ENCODE data around the gene CTCFL.

The CTCFL gene, protein sequence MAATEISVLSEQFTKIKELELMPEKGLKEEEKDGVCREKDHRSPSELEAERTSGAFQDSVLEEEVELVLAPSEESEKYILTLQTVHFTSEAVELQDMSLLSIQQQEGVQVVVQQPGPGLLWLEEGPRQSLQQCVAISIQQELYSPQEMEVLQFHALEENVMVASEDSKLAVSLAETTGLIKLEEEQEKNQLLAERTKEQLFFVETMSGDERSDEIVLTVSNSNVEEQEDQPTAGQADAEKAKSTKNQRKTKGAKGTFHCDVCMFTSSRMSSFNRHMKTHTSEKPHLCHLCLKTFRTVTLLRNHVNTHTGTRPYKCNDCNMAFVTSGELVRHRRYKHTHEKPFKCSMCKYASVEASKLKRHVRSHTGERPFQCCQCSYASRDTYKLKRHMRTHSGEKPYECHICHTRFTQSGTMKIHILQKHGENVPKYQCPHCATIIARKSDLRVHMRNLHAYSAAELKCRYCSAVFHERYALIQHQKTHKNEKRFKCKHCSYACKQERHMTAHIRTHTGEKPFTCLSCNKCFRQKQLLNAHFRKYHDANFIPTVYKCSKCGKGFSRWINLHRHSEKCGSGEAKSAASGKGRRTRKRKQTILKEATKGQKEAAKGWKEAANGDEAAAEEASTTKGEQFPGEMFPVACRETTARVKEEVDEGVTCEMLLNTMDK

DNA sequence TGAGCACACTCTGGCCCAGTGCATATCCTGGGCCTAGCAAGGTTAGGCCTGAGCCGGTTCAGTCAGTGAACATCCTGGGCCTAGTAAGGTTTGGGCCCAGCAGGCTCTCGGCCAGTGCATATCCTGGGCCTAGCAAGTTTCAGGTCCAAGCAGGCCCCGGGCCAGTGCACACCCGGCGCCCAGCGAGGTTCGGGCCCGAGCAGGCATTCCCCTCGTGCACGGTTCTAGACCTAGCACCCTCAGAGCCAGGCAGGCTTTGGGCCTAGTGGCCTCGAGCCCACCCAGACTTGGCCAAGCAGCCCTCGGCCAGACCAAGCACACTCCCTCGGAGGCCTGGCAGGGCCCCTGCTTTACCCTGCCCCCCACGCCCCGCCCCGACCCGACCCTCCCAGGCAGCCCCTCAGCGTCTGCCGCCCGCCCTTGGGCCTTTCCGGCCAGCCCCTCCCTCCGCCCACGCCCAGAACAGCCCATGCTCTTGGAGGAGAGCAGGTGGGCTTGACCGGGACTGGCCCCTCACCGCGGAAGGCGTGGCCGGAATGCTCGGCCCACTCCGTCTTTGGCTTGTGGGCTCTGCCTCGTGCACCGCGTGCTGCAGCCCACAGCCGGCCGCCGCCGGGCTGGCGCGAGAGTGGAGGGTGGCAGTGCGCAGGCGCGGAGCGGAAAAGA lies at the start of gene CTCFL:
CTCFL (minus strand) TSS at position 630 of the 666 bp plus-strand sequence. CDS start 935 bp downstream, outside the sequence.
- Mint-ChIP-seq H3K9me3 (no peaks in the 10 kb centered on the region), H3K27ac (no peak within 1 kb of the TSS), H3K27me3 (ENCODE audit: low read depth) (peaks cover 10% of the 10 kb centered on the region), H3K4me1 (ENCODE audit: low read depth) (peaks cover 10% of the 10 kb centered on the region), H3K4me3 (no peak within 1 kb of the TSS), H3K36me3 (ENCODE audit: low read depth) (no peaks in the 10 kb centered on the region)

DNA sequence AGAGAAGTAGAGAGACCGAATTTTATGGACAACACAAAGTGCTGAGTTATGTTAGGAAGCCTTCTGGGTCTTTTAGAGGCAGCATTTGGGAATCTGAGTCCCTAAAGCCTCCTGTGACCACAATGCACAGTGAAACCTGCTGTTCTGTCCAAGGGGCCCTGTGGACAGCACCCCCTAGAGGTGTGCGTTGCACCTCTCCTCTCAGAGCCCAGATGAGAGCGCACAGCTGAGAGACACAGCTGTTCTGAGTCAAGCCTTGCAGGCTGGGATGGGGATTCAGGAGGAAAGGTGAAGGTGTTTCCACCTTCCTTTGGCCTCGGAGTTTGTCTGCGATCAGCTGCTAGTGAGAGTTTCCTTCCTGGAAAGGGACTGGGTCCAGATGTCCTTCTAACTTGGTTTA lies 49.0 kb upstream of the CTCFL start:
- no peaks in the 10 kb centered on the region for H3K36me3 Mint-ChIP-seq (ENCODE audit: low read depth)
- H3K4me3 Mint-ChIP-seq = no peak overlapping the region
- peaks cover 9% of the 10 kb centered on the region for H3K27me3 Mint-ChIP-seq (ENCODE audit: low read depth)
- no peaks in the 10 kb centered on the region for H3K9me3 Mint-ChIP-seq
- no peaks in the 10 kb centered on the region for H3K4me1 Mint-ChIP-seq (ENCODE audit: low read depth)
- H3K27ac Mint-ChIP-seq = no peak overlapping the region

DNA sequence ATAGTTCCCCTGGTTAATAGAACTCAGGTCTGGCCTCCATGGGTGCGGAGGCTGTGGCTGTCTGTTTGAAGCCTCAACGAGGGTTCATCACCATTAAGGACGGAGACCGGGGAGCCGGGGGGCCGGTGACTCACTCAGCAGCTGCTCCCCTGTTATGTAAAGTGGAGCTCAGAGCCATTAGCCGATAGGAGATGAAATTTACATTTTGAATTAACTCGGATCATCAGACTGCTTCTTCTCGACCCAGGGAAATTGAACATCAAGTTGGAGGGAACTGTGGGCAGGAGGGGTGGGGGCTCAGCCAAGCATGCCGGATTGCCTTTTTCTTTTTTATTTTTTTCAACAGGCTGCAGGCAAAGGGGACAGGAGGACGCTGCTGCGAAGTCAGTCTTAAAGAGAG lies 48.3 kb upstream of the CTCFL start:
- Mint-ChIP-seq H3K4me3 (no peak overlapping the region), H3K36me3 (ENCODE audit: low read depth) (no peaks in the 10 kb centered on the region), H3K9me3 (no peaks in the 10 kb centered on the region), H3K27ac (no peak overlapping the region), H3K27me3 (ENCODE audit: low read depth) (peaks cover 9% of the 10 kb centered on the region), H3K4me1 (ENCODE audit: low read depth) (no peaks in the 10 kb centered on the region)

DNA sequence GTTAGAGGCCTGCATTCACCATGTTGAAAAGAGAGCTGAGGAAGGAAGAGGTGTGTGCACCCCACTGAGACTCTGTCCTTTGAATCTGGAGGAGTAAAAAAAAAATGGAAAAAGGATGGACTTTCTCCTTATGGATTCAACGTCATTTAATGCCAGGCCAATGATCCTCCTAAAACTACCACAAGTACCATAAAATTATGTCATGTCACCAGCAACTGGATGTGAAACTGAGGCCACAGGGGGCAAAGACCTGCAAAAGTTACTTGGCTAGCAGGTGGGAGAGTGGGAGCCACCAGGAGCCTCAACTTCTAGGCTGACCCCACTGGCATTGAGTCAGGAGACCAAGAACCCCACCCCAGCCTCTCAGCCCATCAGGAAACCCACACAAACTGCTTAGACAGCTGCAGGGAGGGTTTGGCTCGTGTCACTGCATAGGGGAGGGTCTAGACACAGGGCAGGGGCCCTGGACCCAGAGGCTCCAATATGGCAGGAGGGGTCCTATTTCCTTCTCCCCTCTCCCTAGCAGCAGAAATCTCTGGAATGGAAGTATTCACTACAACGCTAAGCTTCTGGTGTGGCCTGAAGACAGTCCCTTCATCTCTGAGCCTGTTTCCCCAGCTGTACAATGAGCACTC lies 47.0 kb upstream of the CTCFL start:
- Mint-ChIP-seq H3K36me3 (ENCODE audit: low read depth) (no peaks in the 10 kb centered on the region), H3K27me3 (ENCODE audit: low read depth) (peaks cover 9% of the 10 kb centered on the region), H3K27ac (no peak overlapping the region), H3K4me1 (ENCODE audit: low read depth) (no peaks in the 10 kb centered on the region), H3K9me3 (no peaks in the 10 kb centered on the region), H3K4me3 (no peak overlapping the region)

DNA sequence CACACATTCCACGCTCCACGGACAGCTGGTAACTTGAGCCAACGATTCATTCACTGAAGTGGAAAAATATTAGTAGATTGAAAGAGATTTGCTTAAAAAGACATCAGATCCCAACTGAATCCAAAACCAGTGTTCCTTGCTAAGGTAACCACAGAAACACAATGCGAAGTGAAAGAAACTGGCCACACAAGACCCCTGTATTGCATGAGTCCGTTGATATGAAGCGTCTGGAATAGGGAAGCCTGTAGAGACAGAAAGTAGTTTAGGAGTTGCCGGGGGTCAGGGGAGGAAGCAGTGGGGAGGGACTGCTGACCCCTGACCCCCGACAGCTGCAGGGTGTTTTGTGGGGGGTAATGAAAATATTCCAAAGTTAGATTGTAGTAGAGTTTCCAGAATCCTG lies 46.0 kb upstream of the CTCFL start:
- H3K27me3 Mint-ChIP-seq (ENCODE audit: low read depth) = peaks cover 9% of the 10 kb centered on the region
- H3K4me3 Mint-ChIP-seq = no peak overlapping the region
- H3K36me3 Mint-ChIP-seq (ENCODE audit: low read depth) = no peaks in the 10 kb centered on the region
- H3K4me1 Mint-ChIP-seq (ENCODE audit: low read depth) = no peaks in the 10 kb centered on the region
- H3K27ac Mint-ChIP-seq = no peak overlapping the region
- H3K9me3 Mint-ChIP-seq = no peaks in the 10 kb centered on the region

DNA sequence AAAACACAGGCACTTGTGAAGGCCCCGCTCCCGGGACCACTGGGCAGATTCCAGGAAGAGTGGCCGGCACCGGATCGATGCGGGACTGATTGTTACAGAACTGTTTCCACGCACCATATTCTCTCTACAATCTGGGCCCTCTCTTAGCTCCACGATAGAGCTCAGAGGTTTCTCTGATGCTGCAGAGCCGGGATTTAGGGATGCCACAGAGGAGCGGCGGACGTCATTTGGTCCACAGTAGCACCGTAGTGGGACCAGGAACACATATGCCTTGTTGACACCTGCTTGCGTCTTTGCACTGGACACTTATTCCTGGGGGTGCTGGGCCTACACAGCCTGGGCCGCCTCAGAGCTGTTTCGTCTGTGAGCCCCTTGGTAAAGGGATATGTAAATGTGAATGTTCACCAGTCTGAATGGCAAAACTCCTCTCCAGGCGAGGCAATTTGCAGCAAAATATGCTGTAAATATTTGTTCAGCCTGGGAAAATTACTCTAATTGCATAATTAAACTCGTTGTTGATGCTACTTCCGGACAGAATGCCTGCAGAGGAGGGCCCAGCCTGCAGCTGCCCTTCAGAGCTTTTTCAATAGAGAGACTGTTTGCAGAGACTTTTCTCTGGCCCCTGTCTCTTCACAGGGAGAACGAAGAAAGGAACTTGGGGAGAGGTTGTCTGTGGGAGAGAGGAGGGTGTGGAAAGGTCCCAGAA lies 45.4 kb upstream of the CTCFL start:
- Mint-ChIP-seq H3K4me3 (no peak overlapping the region), H3K27me3 (ENCODE audit: low read depth) (peaks cover 9% of the 10 kb centered on the region), H3K27ac (no peak overlapping the region), H3K4me1 (ENCODE audit: low read depth) (no peaks in the 10 kb centered on the region), H3K9me3 (no peaks in the 10 kb centered on the region), H3K36me3 (ENCODE audit: low read depth) (no peaks in the 10 kb centered on the region)

DNA sequence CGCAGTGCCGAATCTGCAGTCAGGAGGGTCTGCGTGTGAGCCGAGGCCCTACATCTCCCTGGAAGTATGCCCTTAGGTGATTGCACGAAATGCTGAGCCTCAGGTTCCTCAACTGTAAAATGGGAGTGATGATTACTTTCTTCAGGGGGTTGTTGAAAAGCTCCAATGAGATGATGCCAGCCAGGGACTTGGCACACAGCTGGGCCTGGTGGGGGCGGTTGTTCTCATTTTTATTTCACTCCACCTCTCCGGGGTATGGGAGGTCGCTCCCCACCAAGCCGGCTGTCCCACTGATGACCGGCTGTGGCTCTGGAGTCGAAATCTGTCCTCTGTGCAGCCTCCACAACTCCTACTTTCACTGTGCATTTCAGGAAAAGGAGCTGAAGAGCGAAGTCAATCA lies 44.0 kb upstream of the CTCFL start:
- H3K27me3 Mint-ChIP-seq (ENCODE audit: low read depth) = peaks cover 13% of the 10 kb centered on the region
- no peaks in the 10 kb centered on the region for H3K4me1 Mint-ChIP-seq (ENCODE audit: low read depth)
- H3K27ac Mint-ChIP-seq = no peak overlapping the region
- H3K4me3 Mint-ChIP-seq = no peak overlapping the region
- H3K36me3 Mint-ChIP-seq (ENCODE audit: low read depth) = no peaks in the 10 kb centered on the region
- no peaks in the 10 kb centered on the region for H3K9me3 Mint-ChIP-seq

DNA sequence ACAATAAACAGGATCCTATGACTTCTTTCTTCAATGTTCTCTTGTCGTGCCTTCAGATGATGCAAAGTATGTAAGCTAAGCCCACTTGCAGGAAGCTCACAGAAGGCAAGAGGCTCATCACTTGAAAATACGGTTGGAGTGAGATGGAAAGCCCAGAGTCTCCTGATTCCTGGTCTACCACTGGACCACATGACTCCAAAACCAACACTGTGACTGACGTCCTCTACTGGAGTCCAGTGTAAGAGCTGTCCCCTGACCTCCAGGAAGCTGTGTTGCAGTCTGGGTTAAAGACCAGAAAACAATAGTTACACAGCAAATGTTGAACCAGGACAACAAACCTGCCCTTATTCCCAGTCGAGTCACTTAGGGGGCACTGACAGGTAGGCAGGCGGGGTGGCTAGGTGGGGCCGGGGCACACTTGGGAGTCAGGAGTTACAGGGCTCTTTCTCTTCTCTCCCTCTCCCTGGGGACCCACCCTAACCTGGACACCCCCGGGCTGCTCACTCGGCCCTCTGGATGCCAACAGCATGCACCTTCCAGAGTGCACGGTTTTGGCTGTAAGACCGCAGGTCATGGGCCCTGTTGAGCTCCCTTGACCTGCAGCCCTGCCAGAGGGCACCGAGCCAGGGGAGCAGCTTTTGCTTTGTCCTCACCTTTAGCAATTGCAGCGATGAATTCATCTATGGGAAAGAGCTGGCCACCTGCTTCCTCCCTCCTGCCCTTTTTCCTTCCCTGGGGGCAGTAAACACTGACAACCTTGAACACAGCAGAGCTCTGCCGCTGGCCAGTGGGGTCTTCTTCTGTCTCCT lies 43.4 kb upstream of the CTCFL start:
- H3K27me3 Mint-ChIP-seq (ENCODE audit: low read depth) = peaks cover 13% of the 10 kb centered on the region
- H3K36me3 Mint-ChIP-seq (ENCODE audit: low read depth) = no peaks in the 10 kb centered on the region
- H3K27ac Mint-ChIP-seq = no peak overlapping the region
- no peaks in the 10 kb centered on the region for H3K9me3 Mint-ChIP-seq
- no peaks in the 10 kb centered on the region for H3K4me1 Mint-ChIP-seq (ENCODE audit: low read depth)
- H3K4me3 Mint-ChIP-seq = no peak overlapping the region

DNA sequence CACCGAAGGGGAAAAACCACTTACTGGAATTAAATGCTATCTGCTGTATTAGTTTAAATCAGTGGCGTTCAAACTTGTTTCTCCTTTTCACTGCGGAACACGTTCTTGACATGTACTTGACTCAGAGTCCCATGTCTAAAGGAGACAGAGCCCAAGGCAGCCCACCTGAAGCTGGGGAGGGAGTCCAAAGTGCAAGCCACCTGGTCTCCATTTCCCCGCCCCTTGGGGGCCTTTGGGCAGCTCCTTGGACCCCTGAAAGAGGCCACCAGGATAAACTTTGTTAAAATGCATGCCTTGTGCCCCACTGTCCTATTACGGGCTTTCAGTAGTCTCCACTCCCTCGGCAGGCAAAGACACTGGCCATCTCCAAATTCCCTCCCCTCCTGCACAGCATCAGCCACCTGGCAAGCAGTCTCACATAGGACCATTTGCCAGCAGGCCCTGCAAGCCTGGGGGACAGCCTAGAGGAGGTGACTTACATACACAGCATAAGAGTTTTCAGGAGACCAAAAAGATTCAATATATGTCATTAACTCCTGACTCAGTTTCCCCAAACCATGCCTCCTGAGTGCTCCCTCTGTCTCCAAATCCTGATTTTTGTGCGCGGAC lies 42.6 kb upstream of the CTCFL start:
- no peaks in the 10 kb centered on the region for H3K9me3 Mint-ChIP-seq
- no peak overlapping the region for H3K27ac Mint-ChIP-seq
- no peak overlapping the region for H3K4me3 Mint-ChIP-seq
- H3K27me3 Mint-ChIP-seq (ENCODE audit: low read depth) = peaks cover 9% of the 10 kb centered on the region
- H3K4me1 Mint-ChIP-seq (ENCODE audit: low read depth) = no peaks in the 10 kb centered on the region
- H3K36me3 Mint-ChIP-seq (ENCODE audit: low read depth) = no peaks in the 10 kb centered on the region

DNA sequence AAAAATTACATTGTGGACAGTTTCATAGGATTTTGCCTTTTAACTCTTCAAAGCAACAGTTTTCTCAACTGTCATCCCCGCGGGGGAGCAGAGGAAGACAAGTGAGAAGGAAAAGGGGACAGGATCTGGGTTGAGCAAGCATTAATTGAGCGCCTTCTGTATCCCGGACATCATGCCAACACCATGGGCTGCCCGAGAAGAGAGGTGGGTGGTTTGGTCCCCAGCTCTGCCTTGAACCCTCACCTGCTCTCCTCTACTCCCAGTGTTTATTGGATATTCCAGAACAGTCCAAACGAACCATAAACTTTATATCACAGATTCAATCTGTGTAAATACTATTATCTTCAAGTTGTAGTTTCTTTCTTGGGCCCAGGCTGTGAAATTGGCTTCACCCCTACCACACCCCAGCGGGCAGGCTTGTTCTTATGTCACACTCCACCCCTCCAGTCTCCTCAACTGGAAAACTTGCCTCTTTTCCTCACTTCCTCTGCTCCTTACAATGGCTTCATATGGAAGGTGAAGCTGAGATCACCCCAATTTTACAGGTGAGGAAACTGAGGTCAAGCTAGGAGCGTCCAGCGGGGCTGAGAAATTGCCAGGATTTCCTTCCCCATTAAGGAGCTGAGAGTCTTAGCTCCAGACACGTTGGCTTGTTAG lies 42.0 kb upstream of the CTCFL start:
- Mint-ChIP-seq H3K4me1 (ENCODE audit: low read depth) (no peaks in the 10 kb centered on the region), H3K4me3 (no peak overlapping the region), H3K9me3 (no peaks in the 10 kb centered on the region), H3K27me3 (ENCODE audit: low read depth) (peaks cover 7% of the 10 kb centered on the region), H3K27ac (no peak overlapping the region), H3K36me3 (ENCODE audit: low read depth) (no peaks in the 10 kb centered on the region)

DNA sequence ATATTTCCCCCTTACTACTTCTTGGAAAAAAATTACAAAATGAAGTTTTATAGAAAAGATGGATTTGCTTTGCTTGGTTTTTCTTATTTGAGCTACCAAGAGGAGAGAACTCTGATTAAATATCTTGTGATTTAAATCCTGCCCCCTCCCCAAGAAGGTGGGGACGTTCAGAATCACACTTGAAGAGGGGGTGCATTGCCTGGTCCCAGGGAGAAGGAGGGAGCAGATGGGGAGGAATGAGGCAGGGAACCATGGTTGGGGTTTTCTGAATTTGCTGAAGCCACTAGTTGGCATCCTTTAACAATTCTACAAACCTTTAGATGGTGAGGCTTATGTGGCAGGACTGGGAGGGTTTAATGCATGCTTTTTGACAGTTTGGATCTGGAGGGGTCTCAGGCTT lies 41.5 kb upstream of the CTCFL start:
- Mint-ChIP-seq H3K27ac (no peak overlapping the region), H3K36me3 (ENCODE audit: low read depth) (no peaks in the 10 kb centered on the region), H3K4me1 (ENCODE audit: low read depth) (no peaks in the 10 kb centered on the region), H3K4me3 (no peak overlapping the region), H3K27me3 (ENCODE audit: low read depth) (peaks cover 4% of the 10 kb centered on the region), H3K9me3 (no peaks in the 10 kb centered on the region)

DNA sequence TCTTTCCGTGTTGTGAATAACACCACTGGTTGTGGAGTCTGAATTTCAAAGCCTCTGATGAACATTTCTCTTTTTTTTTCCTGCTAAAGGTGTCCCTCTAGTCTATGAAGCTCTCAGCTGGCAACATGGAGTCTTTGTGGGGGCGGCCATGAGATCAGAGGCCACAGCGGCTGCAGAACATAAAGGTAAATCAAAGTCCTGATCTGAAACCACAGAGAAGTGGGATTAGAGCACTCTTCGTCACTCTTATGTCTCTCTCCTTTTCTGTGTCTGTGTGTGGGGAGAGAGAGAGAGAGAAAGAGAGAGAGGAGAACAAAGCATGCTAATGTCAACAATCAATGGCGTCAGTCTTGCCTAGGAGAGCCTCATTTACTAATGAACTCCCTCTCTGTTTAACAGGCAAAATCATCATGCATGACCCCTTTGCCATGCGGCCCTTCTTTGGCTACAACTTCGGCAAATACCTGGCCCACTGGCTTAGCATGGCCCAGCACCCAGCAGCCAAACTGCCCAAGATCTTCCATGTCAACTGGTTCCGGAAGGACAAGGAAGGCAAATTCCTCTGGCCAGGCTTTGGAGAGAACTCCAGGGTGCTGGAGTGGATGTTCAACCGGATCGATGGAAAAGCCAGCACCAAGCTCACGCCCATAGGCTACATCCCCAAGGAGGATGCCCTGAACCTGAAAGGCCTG lies 40.2 kb upstream of the CTCFL start:
- Mint-ChIP-seq H3K4me1 (ENCODE audit: low read depth) (no peaks in the 10 kb centered on the region), H3K27ac (no peak overlapping the region), H3K4me3 (no peak overlapping the region), H3K9me3 (no peaks in the 10 kb centered on the region), H3K27me3 (ENCODE audit: low read depth) (peaks cover 4% of the 10 kb centered on the region), H3K36me3 (ENCODE audit: low read depth) (no peaks in the 10 kb centered on the region)

Data from T-helper 1 cell treated with Interleukin-12 subunit alpha and Interleukin-12 subunit beta and Interleukin-4 antibody, amounts not matched to agents 30 μg/mL and 1 μg/mL, for 36 hours (primary cell).